ENCODE results near the gene MEPCE. TPM values are rescaled to one million over a fixed set of nuclear protein-coding genes. Genes with fewer than 3 reads are reported as not detected.

MEPCE gene
- total RNA-seq, 6 experiments from 2014 or later = 17.1 to 25.1 (median 20.7) TPM

- intact Hi-C loops (cut with DNase I) = no loop called here
Measured at GRCh38 chr7:100428199-100428966, 1.2 kb upstream of the MEPCE start, which contains the start of gene ZCWPW1. ZCWPW1 (minus strand) TSS chr7:100428703; CDS start chr7:100420649, 8,054 bp downstream.

GRCh38 chr7:100428967-100429636 is 529 bp upstream of the MEPCE start:
- no peaks in the 10 kb centered on the region for H3K27me3 ChIP-seq
- under 1% methylated on average over 36 of the region's 40 CpGs for WGBS (ENCODE audit: insufficient coverage, low coverage, low lambda C conversion rate, missing lambda C conversion rate)
- intact Hi-C loops (cut with DNase I) = no loop called here
- H3K36me3 ChIP-seq = peaks cover 0 to 13% (median 4%) of the 10 kb centered on the region in 4 donors
- peak overlapping the region; percentile 84 to 85 (median 84) for H3K4me3 ChIP-seq
- peaks cover 0 to 24% (median 2%) of the 10 kb centered on the region in 4 donors for H3K4me1 ChIP-seq
- H3K27ac ChIP-seq = peak overlapping the region; percentile 98 to 99 (median 98)
- no peaks in the 10 kb centered on the region for H3K9me3 ChIP-seq
- TF ChIP-seq CTCF (IDR thresholded peaks at IDR 0.05) (peak in 2 of 4 donors; percentile 34 to 56), POLR2A (IDR thresholded peaks at IDR 0.05) (peak; percentile 71)
- peak; percentile 100 for DNase-seq
- ATAC-seq = peak; percentile 77 to 84 (median 81)

More at GRCh38 chr7:100428199-100428966, 1.2 kb upstream of the MEPCE start, which contains the start of gene ZCWPW1:
- Histone ChIP-seq H3K27me3 (no peaks in the 10 kb centered on the region), H3K27ac (peak within 1 kb of the TSS; percentile 98 to 99 (median 98)), H3K9me3 (no peaks in the 10 kb centered on the region), H3K4me1 (peaks cover 0 to 24% (median 2%) of the 10 kb centered on the region in 4 donors), H3K4me3 (peak within 1 kb of the TSS; percentile 84 to 85 (median 84)), H3K36me3 (peaks cover 0 to 5% (median 2%) of the 10 kb centered on the region in 4 donors)
- WGBS (ENCODE audit: insufficient coverage, low coverage, low lambda C conversion rate, missing lambda C conversion rate) = under 1% methylated on average over 37 of the region's 66 CpGs
- TF ChIP-seq CTCF (IDR thresholded peaks at IDR 0.05) (no peak), POLR2A (IDR thresholded peaks at IDR 0.05) (peak; percentile 100)
- DNase-seq = peak; percentile 96 to 97 (median 97)
- ATAC-seq = peak; percentile 69 to 79 (median 75)

DNA sequence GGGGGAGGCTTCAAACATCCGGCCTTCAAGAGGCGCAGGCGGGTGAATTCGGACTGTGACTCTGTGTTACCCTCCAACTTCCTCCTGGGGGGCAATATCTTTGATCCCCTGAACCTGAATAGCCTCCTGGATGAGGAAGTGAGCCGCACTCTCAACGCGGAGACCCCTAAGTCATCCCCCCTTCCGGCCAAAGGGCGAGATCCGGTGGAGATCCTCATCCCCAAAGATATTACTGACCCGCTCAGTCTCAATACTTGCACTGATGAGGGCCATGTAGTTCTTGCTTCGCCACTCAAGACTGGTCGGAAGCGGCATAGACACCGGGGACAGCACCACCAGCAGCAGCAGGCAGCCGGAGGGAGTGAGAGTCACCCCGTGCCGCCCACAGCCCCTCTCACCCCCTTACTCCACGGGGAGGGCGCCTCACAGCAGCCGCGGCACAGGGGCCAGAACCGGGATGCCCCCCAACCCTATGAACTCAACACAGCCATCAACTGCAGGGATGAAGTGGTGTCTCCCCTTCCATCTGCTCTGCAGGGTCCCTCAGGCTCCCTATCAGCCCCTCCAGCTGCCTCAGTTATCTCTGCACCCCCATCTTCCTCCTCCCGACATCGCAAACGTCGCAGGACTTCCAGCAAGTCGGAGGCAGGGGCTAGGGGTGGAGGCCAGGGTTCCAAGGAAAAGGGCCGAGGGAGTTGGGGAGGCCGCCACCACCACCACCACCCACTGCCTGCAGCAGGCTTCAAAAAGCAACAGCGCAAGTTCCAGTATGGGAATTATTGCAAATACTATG is 1.1 kb downstream of the MEPCE start:
- ATAC-seq = no peak
- intact Hi-C loops (cut with DNase I) = no loop called here

More for the DNA sequence above, 1.1 kb downstream of the MEPCE start:
- Histone ChIP-seq H3K27me3 (no peaks in the 10 kb centered on the region), H3K36me3 (peaks cover 0 to 21% (median 4%) of the 10 kb centered on the region in 4 donors), H3K27ac (peak overlapping the region; percentile 98 to 99 (median 98)), H3K9me3 (no peaks in the 10 kb centered on the region), H3K4me1 (peaks cover 0 to 34% (median 5%) of the 10 kb centered on the region in 4 donors), H3K4me3 (peak overlapping the region; percentile 84 to 85 (median 84))
- DNase-seq = peak in 1 of 3 donors; percentile 56
- 3% methylated on average over 5 of the region's 31 CpGs for WGBS (ENCODE audit: insufficient coverage, low coverage, low lambda C conversion rate, missing lambda C conversion rate)
- TF ChIP-seq CTCF (IDR thresholded peaks at IDR 0.05) = no peak
- no peak for TF ChIP-seq POLR2A (IDR thresholded peaks at IDR 0.05)

Measured in right lobe of liver (tissue), 6 donors.